Left lobe of liver (tissue), 2 donors: Measurements from ENCODE around the gene C6orf141. TPM values are rescaled to one million over a fixed set of nuclear protein-coding genes. Genes with fewer than 3 reads are reported as not detected.

Source experiments
- ATAC-seq: fragments of 200-7000 bp; cut with Tn5 transposase; one replicate; pipeline ENCODE4 v1.9.1; 2020; ENCODE audit warnings: mild to moderate bottlenecking, moderate library complexity
- DNase-seq: peaks from one replicate; pipeline ENCODE4 v3.0.0-alpha.2; 2020; ENCODE audit warnings: low spot score
- total RNA-seq: library from RNA; stranded (reverse); gene quantifications from one replicate; pipeline ENCODE4 v1.2.1, GENCODE V29; 2021
- donor health status: DM: no; HTN: no; CAD: no; lungs with moderate emphysema.
- donor health status: DM: no; HTN: yes; CAD: no.

Gene C6orf141
- total RNA-seq, 1 donor from 2014 or later, result 0.48 TPM

GRCh38 chr6:49535795-49536194, 14.7 kb upstream of the C6orf141 start:
- DNase-seq (no peak), ATAC-seq (no peak)

GRCh38 chr6:49539102-49539501, 11.4 kb upstream of the C6orf141 start:
- no peak for DNase-seq
- no peak for ATAC-seq

GRCh38 chr6:49540614-49541013, 9.9 kb upstream of the C6orf141 start:
- DNase-seq, result no peak
- ATAC-seq, result no peak

- DNase-seq, result no peak
- no peak for ATAC-seq
Observed at GRCh38 chr6:49541210-49541724, 9.2 kb upstream of the C6orf141 start.

- ATAC-seq (no peak), DNase-seq (no peak)
Observed at GRCh38 chr6:49541936-49542335, 8.5 kb upstream of the C6orf141 start.

GRCh38 chr6:49543087-49543858, 7.2 kb upstream of the C6orf141 start:
- no peak for DNase-seq
- no peak for ATAC-seq

- no peak for DNase-seq
- no peak for ATAC-seq
Observed at GRCh38 chr6:49546331-49546730, 4.1 kb upstream of the C6orf141 start.

GRCh38 chr6:49548613-49549304, 1.7 kb upstream of the C6orf141 start:
- ATAC-seq (no peak), DNase-seq (no peak)

- no peak for DNase-seq
- no peak for ATAC-seq
Observed at GRCh38 chr6:49549691-49550491, 577 bp upstream of the C6orf141 start.

GRCh38 chr6:49551078-49551865, 804 bp downstream of the C6orf141 start:
- DNase-seq (no peak), ATAC-seq (peak; percentile 76)

- DNase-seq, result no peak
- ATAC-seq, result no peak
Observed at GRCh38 chr6:49551866-49552129, 1.3 kb downstream of the C6orf141 start.

- ATAC-seq (no peak), DNase-seq (no peak)
Observed at GRCh38 chr6:49552596-49552995, 2.1 kb downstream of the C6orf141 start.

- no peak for DNase-seq
- ATAC-seq, result no peak
Observed at GRCh38 chr6:49553384-49553783, 2.9 kb downstream of the C6orf141 start.

- DNase-seq (no peak), ATAC-seq (no peak)
Observed at GRCh38 chr6:49555951-49556350, 5.5 kb downstream of the C6orf141 start.

GRCh38 chr6:49556429-49556837, 6.0 kb downstream of the C6orf141 start:
- ATAC-seq (peak; percentile 82), DNase-seq (no peak)

- DNase-seq (no peak), ATAC-seq (peak; percentile 75)
Observed at GRCh38 chr6:49557177-49557576, 6.7 kb downstream of the C6orf141 start.

GRCh38 chr6:49558238-49558637, 7.8 kb downstream of the C6orf141 start:
- ATAC-seq (peak; percentile 78), DNase-seq (no peak)

GRCh38 chr6:49563006-49563886, 12.8 kb downstream of the C6orf141 start:
- ATAC-seq, result no peak
- DNase-seq, result no peak

- DNase-seq, result no peak
- ATAC-seq, result no peak
Observed at GRCh38 chr6:49564552-49564951, 14.1 kb downstream of the C6orf141 start.

GRCh38 chr6:49565261-49565660, 14.8 kb downstream of the C6orf141 start:
- ATAC-seq (no peak), DNase-seq (no peak)
